H9 (cell line): ENCODE measurements around the gene FDX2. TPM values are rescaled to one million over a fixed set of nuclear protein-coding genes. Genes with fewer than 3 reads are reported as not detected.
"Not testable (repeated sequence)": the region's sequence is repeated elsewhere in the genome, so short reads cannot be mapped to it uniquely, and the experiment has no call there.

Experiments used
- DNase-seq: peaks from one replicate; pipeline ENCODE4 v3.0.0-alpha.2; 2017
- H2AFZ ChIP-seq: one replicate; pipeline ENCODE4 v1.6.1; 2013; ENCODE audit warnings: mild to moderate bottlenecking, low read length, control low read depth, moderate library complexity
- H2AK5ac ChIP-seq: 2 replicates; pipeline ENCODE4 v1.6.1; 2013; ENCODE audit warnings: low read length, control low read depth, mixed read lengths; ENCODE audit not compliant: insufficient read length
- H2BK120ac ChIP-seq: one replicate; pipeline ENCODE4 v1.6.1; 2013; ENCODE audit warnings: low read depth, mild to moderate bottlenecking, low read length, control low read depth, inconsistent platforms; ENCODE audit not compliant: poor library complexity, severe bottlenecking
- H2BK12ac ChIP-seq: 2 replicates; pipeline ENCODE4 v1.6.1; 2013; ENCODE audit warnings: low read length, control low read depth, mixed read lengths, low read depth; ENCODE audit not compliant: insufficient read length
- H2BK15ac ChIP-seq: 2 replicates; pipeline ENCODE4 v1.6.1; 2013; ENCODE audit warnings: low read depth, low read length, control low read depth
- H2BK20ac ChIP-seq: one replicate; pipeline ENCODE4 v1.6.1; 2013; ENCODE audit warnings: low read depth, mild to moderate bottlenecking, low read length, control low read depth, inconsistent platforms; ENCODE audit not compliant: poor library complexity, severe bottlenecking
- H2BK5ac ChIP-seq: 2 replicates; pipeline ENCODE4 v1.6.1; 2013; ENCODE audit warnings: low read length, control low read depth, mixed read lengths; ENCODE audit not compliant: insufficient read length
- H3K14ac ChIP-seq: 2 replicates; pipeline ENCODE4 v1.6.1; 2013; ENCODE audit warnings: low read length, control low read depth; ENCODE audit not compliant: insufficient read depth
- H3K18ac ChIP-seq: 2 replicates; pipeline ENCODE4 v1.6.1; 2013; ENCODE audit warnings: low read depth, mild to moderate bottlenecking, mixed read lengths, low read length, control low read depth; ENCODE audit not compliant: insufficient read length
- H3K23ac ChIP-seq: 2 replicates; pipeline ENCODE4 v1.6.1; 2013; ENCODE audit warnings: low read length, control low read depth, mixed read lengths, low read depth; ENCODE audit not compliant: insufficient read length
- H3K23me2 ChIP-seq: 2 replicates; pipeline ENCODE4 v1.6.1; 2013; ENCODE audit warnings: low read depth, mild to moderate bottlenecking, mixed read lengths, low read length, control low read depth; ENCODE audit not compliant: insufficient read length, poor library complexity, severe bottlenecking
- H3K27ac ChIP-seq: 2 replicates; pipeline ENCODE4 v1.5.1; 2013; ENCODE audit warnings: low read length, control low read depth, mixed read lengths, low read depth; ENCODE audit not compliant: insufficient read length
- H3K27me3 ChIP-seq: 2 replicates; pipeline ENCODE4 v1.6.1; 2013; ENCODE audit warnings: low read length, control low read depth, inconsistent platforms; ENCODE audit not compliant: insufficient read depth
- H3K4ac ChIP-seq: 2 replicates; pipeline ENCODE4 v1.6.1; 2013; ENCODE audit warnings: low read depth, mild to moderate bottlenecking, control low read depth, inconsistent platforms, low read length, moderate library complexity
- H3K4me1 ChIP-seq: 2 replicates; pipeline ENCODE4 v1.6.1; 2013; ENCODE audit warnings: low read length, control low read depth, inconsistent platforms; ENCODE audit not compliant: insufficient read depth
- H3K4me2 ChIP-seq: 2 replicates; pipeline ENCODE4 v1.6.1; 2013; ENCODE audit warnings: low read length, control low read depth, mixed read lengths; ENCODE audit not compliant: insufficient read length, insufficient read depth
- H3K56ac ChIP-seq: 2 replicates; pipeline ENCODE4 v1.6.1; 2013; ENCODE audit warnings: low read depth, mild to moderate bottlenecking, mixed read lengths, low read length, control low read depth; ENCODE audit not compliant: insufficient read length
- H3K79me1 ChIP-seq: 2 replicates; pipeline ENCODE4 v1.6.1; 2013; ENCODE audit warnings: low read depth, mild to moderate bottlenecking, moderate library complexity, low read length, control low read depth, inconsistent platforms; ENCODE audit not compliant: insufficient read depth, poor library complexity, severe bottlenecking
- H3K79me2 ChIP-seq: 2 replicates; pipeline ENCODE4 v1.6.1; 2013; ENCODE audit warnings: low read length, control low read depth, inconsistent platforms; ENCODE audit not compliant: insufficient read depth
- H3K9ac ChIP-seq: 2 replicates; pipeline ENCODE4 v1.6.1; 2013; ENCODE audit warnings: low read length, control low read depth, mixed read lengths; ENCODE audit not compliant: insufficient read length; ENCODE audit errors: extremely low read depth
- H3K9me3 ChIP-seq: one replicate; pipeline ENCODE4 v1.6.1; 2013; ENCODE audit warnings: low read depth, low read length, inconsistent platforms; ENCODE audit not compliant: control insufficient read depth
- H3T11ph ChIP-seq: one replicate; pipeline ENCODE4 v1.6.1; 2013; ENCODE audit warnings: mild to moderate bottlenecking, low read length, control low read depth, inconsistent platforms
- H4K20me1 ChIP-seq: one replicate; pipeline ENCODE4 v1.6.1; 2013; ENCODE audit not compliant: control insufficient read depth, insufficient read length, insufficient read depth
- H4K5ac ChIP-seq: 2 replicates; pipeline ENCODE4 v1.6.1; 2013; ENCODE audit warnings: low read depth, mild to moderate bottlenecking, mixed read lengths, low read length, control low read depth; ENCODE audit not compliant: insufficient read length
- H4K8ac ChIP-seq: replicated peaks from 2 replicates; pipeline ENCODE4 v1.6.1; 2013; ENCODE audit warnings: low read length, control low read depth, mixed read lengths, low read depth; ENCODE audit not compliant: insufficient read length
- H4K91ac ChIP-seq: 2 replicates; pipeline ENCODE4 v1.6.1; 2013; ENCODE audit warnings: low read depth, mild to moderate bottlenecking, moderate library complexity, mixed read lengths, low read length, control low read depth; ENCODE audit not compliant: insufficient read length
- H3K27ac Mint-ChIP-seq, 3 experiments: 2 replicates in 2 of 3; 3 replicates in 1 of 3; pipeline ENCODE4 v1.8.0; 2020 to 2021; ENCODE audit warnings: mixed read lengths in 3 of 3, mild to moderate bottlenecking in 1 of 3, moderate library complexity in 1 of 3
- H3K27me3 Mint-ChIP-seq: 2 replicates; pipeline ENCODE4 v1.8.0; 2021; ENCODE audit warnings: low read depth, mild to moderate bottlenecking, moderate library complexity, mixed read lengths
- H3K36me3 Mint-ChIP-seq, 3 experiments: 2 replicates in 2 of 3; 3 replicates in 1 of 3; pipeline ENCODE4 v1.8.0; 2020 to 2021; ENCODE audit warnings: low read depth in 3 of 3, mixed read lengths in 3 of 3; ENCODE audit not compliant: insufficient read depth in 1 of 3
- H3K4me1 Mint-ChIP-seq, 2 experiments: 2 replicates each; pipeline ENCODE4 v1.8.0; 2020; ENCODE audit warnings: mixed read lengths in 2 of 2
- H3K4me3 Mint-ChIP-seq, 2 experiments: 2 replicates in 1 of 2; 3 replicates in 1 of 2; pipeline ENCODE4 v1.8.0; 2020 to 2021; ENCODE audit warnings: mild to moderate bottlenecking in 2 of 2, mixed read lengths in 2 of 2, moderate library complexity in 1 of 2
- H3K9me3 Mint-ChIP-seq, 2 experiments: 2 replicates in 1 of 2; 3 replicates in 1 of 2; pipeline ENCODE4 v1.8.0; 2020; ENCODE audit warnings: mild to moderate bottlenecking in 2 of 2, mixed read lengths in 2 of 2, moderate library complexity in 1 of 2
- CTCF ChIP-seq: fragments of 200-600 bp; sonication (generic); conservative IDR thresholded peaks from 3 replicates; pipeline ENCODE4 v1.8.0; 2021; ENCODE audit warnings: antibody characterized with exemption, mild to moderate bottlenecking
- WGBS: extraction: QIAGEN DNeasy Blood & Tissue Kit; methylation state at CpG from one replicate; pipeline ENCODE4 v1.1.7; 2013; ENCODE audit warnings: missing lambda C conversion rate, low lambda C conversion rate, mixed read lengths; ENCODE audit not compliant: insufficient read length; ENCODE audit errors: extremely low coverage; 5-methylcytosine and 5-hydroxymethylcytosine counted together
- total RNA-seq: library from RNA; stranded (reverse); gene quantifications from 2 replicates; pipeline ENCODE4 v1.2.1, GENCODE V29; 2021

The FDX2 gene
- total RNA-seq, 1 experiment from 2014 or later: 27.7 TPM

- Histone ChIP-seq H3K4me1 (no peaks in the 10 kb centered on the region), H3K4ac (no peak overlapping the region), H4K8ac (no peak overlapping the region), H3K56ac (no peak overlapping the region), H2AFZ (no peak overlapping the region), H3K9ac (no peak overlapping the region), H3K18ac (no peak overlapping the region), H2BK120ac (no peak overlapping the region), H2BK5ac (no peak overlapping the region), H3K79me1 (no peaks in the 10 kb centered on the region), H3K27ac (no peak overlapping the region), H3K4me2 (no peak overlapping the region), H3K23ac (no peak overlapping the region), H2AK5ac (no peak overlapping the region), H3T11ph (no peak overlapping the region), H3K14ac (no peak overlapping the region; the same call in 1 of the 2 replicates), H4K20me1 (no peaks in the 10 kb centered on the region), H3K23me2 (peaks cover 8% of the 10 kb centered on the region), H2BK15ac (no peak overlapping the region), H4K5ac (no peak overlapping the region), H2BK20ac (no peak overlapping the region), H4K91ac (no peak overlapping the region), H3K27me3 (peaks cover 10% of the 10 kb centered on the region; the same call in 1 of the 2 replicates), H3K9me3 (no peaks in the 10 kb centered on the region), H2BK12ac (no peak overlapping the region), H3K79me2 (no peaks in the 10 kb centered on the region)
- no peak for DNase-seq
- Mint-ChIP-seq H3K27ac (peak overlapping the region in 1 of 3 experiments; percentile 94; a peak in 1 of 7 replicates), H3K9me3 (peaks cover 0 to 3% of the 10 kb centered on the region in 2 experiments; a peak in 2 of 5 replicates), H3K4me1 (peaks cover under 1 to 21% of the 10 kb centered on the region in 2 experiments; a peak in 3 of 4 replicates), H3K27me3 (peaks cover 37% of the 10 kb centered on the region), H3K36me3 (peaks cover 0 to 7% (median 0%) of the 10 kb centered on the region in 3 experiments; a peak in 3 of 7 replicates), H3K4me3 (no peak overlapping the region)
- no CpG with 5 or more reads among the region's 23 CpGs for whole genome bisulfite sequencing
- TF ChIP-seq CTCF: no peak
These were observed 32.3 kb downstream of the FDX2 start for GRCh38 chr19:10283301-10284064.

- H3K4ac ChIP-seq, H3K14ac ChIP-seq, H3K79me1 ChIP-seq, H2BK20ac ChIP-seq, H2BK5ac ChIP-seq, H3K79me2 ChIP-seq, H3K23ac ChIP-seq, H4K20me1 ChIP-seq, H2BK120ac ChIP-seq, H3K27me3 ChIP-seq, H4K8ac ChIP-seq, H3K36me3 Mint-ChIP-seq, H3K27ac ChIP-seq, H2BK12ac ChIP-seq, H3K27ac Mint-ChIP-seq, H3K9me3 ChIP-seq, H3T11ph ChIP-seq, H3K4me2 ChIP-seq, H4K91ac ChIP-seq, H4K5ac ChIP-seq, DNase-seq, H3K4me3 Mint-ChIP-seq, H2AFZ ChIP-seq, H3K23me2 ChIP-seq, H2BK15ac ChIP-seq, H3K18ac ChIP-seq, H3K9ac ChIP-seq, H3K9me3 Mint-ChIP-seq, H3K56ac ChIP-seq, H2AK5ac ChIP-seq, H3K4me1 ChIP-seq: not testable (repeated sequence)
- WGBS: no CpG with 5 or more reads among the region's 5 CpGs
- peaks cover 23% of the 10 kb centered on the region for H3K27me3 Mint-ChIP-seq
- H3K4me1 Mint-ChIP-seq: peaks cover 0 to 14% of the 10 kb centered on the region in 2 experiments; a peak in 2 of 4 replicates
These were observed 33.8 kb downstream of the FDX2 start for GRCh38 chr19:10282043-10282442.
